NT2/D1 (cell line): ENCODE measurements around the gene LDLRAD4.

Experiments
- DNase-seq: peaks from one replicate; pipeline ENCODE4 v3.0.0-alpha.2; 2011; ENCODE audit warnings: low read depth, low spot score
- H3K27me3 ChIP-seq: 2 replicates; pipeline ENCODE4 v1.6.0; 2011; ENCODE audit warnings: mild to moderate bottlenecking; ENCODE audit not compliant: insufficient read length, insufficient read depth
- H3K36me3 ChIP-seq: 2 replicates; pipeline ENCODE4 v1.6.1; 2011; ENCODE audit warnings: mild to moderate bottlenecking, low read length, mixed read lengths; ENCODE audit not compliant: insufficient read depth, insufficient read length
- H3K4me1 ChIP-seq: 2 replicates; pipeline ENCODE4 v1.5.1; 2011; ENCODE audit not compliant: insufficient read depth, insufficient read length
- H3K4me3 ChIP-seq: 2 replicates; pipeline ENCODE4 v1.5.1; 2011; ENCODE audit warnings: low read depth; ENCODE audit not compliant: insufficient read length
- H3K9ac ChIP-seq: 2 replicates; pipeline ENCODE4 v1.6.0; 2011; ENCODE audit warnings: low read depth; ENCODE audit not compliant: insufficient read length
- H3K9me3 ChIP-seq: 2 replicates; pipeline ENCODE4 v1.5.1; 2011; ENCODE audit warnings: mild to moderate bottlenecking, low read length; ENCODE audit not compliant: insufficient read depth
- SUZ12 ChIP-seq: IDR thresholded peaks from 2 replicates; pipeline ENCODE4 v1.6.1; 2011; ENCODE audit not compliant: insufficient read length, insufficient read depth; ENCODE audit errors: extremely low read depth
- YY1 ChIP-seq: IDR thresholded peaks from 2 replicates; pipeline ENCODE4 v1.6.1; 2011; ENCODE audit not compliant: insufficient read length, insufficient read depth
- ZNF274 ChIP-seq: IDR thresholded peaks from 2 replicates; pipeline ENCODE4 v1.6.1; 2011; ENCODE audit warnings: mild to moderate bottlenecking, low read depth, low read length

The LDLRAD4 gene

DNA sequence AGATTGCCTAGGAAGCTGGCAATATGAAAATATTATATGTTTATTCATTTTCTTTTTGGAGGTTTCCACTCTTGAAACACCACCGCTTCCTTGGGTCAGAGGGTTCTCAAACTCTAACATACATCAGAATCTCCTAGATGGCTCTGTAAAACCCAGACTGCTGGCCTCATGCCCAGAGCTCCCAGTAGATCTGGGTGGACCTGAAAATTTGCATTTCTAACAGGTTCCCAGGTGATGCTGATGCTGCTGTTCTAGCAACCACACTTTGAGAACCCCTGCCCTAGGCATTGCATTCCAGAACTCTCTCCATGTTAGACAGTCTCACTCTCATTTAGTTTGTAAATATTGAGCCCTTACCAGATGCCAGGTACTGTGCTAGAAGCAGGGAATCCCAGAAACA lies 368.4 kb downstream of the LDLRAD4 start:
- no peak overlapping the region for H3K4me3 ChIP-seq
- no peaks in the 10 kb centered on the region for H3K9me3 ChIP-seq
- H3K27me3 ChIP-seq: no peaks in the 10 kb centered on the region
- no peaks in the 10 kb centered on the region for H3K4me1 ChIP-seq
- H3K9ac ChIP-seq: no peak overlapping the region
- H3K36me3 ChIP-seq: no peaks in the 10 kb centered on the region
- TF ChIP-seq ZNF274: no peak
- TF ChIP-seq SUZ12: no peak
- no peak for TF ChIP-seq YY1
- DNase-seq: no peak

DNA sequence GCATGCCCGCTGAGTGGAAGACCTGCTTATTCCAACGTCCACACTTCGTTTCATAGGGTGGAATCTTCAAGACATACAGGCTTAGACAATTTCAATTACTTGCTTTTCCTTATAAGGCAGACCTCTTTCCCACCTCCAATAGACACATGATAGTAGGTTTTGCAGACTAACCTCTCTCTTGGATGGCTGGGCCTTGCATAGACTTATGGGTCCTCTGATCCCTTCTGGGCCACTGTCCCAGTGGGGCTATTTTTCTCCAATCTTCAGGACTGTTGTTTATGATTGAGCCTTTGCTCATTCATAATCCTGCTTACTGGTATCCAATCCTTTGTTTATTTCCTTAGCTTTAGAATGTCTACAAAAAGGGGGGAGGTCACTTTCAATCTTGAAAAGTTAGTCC lies 368.9 kb downstream of the LDLRAD4 start:
- H3K4me1 ChIP-seq: no peaks in the 10 kb centered on the region
- no peak for DNase-seq
- no peak for TF ChIP-seq YY1
- no peak for TF ChIP-seq SUZ12
- no peak for TF ChIP-seq ZNF274
- H3K27me3 ChIP-seq: no peaks in the 10 kb centered on the region
- H3K4me3 ChIP-seq: no peak overlapping the region
- H3K9ac ChIP-seq: no peak overlapping the region
- H3K36me3 ChIP-seq: no peaks in the 10 kb centered on the region
- no peaks in the 10 kb centered on the region for H3K9me3 ChIP-seq

GRCh38 chr18:13587937-13588336 lies 369.4 kb downstream of the LDLRAD4 start:
- DNase-seq: no peak
- Histone ChIP-seq H3K36me3 (no peaks in the 10 kb centered on the region), H3K27me3 (no peaks in the 10 kb centered on the region), H3K9me3 (no peaks in the 10 kb centered on the region), H3K4me3 (no peak overlapping the region), H3K4me1 (no peaks in the 10 kb centered on the region), H3K9ac (no peak overlapping the region)
- TF ChIP-seq ZNF274 (no peak), SUZ12 (no peak), YY1 (no peak)

GRCh38 chr18:13589316-13589715 lies 370.8 kb downstream of the LDLRAD4 start:
- Histone ChIP-seq H3K4me1 (no peaks in the 10 kb centered on the region), H3K9me3 (no peaks in the 10 kb centered on the region), H3K36me3 (no peaks in the 10 kb centered on the region), H3K4me3 (no peak overlapping the region), H3K9ac (no peak overlapping the region), H3K27me3 (no peaks in the 10 kb centered on the region)
- TF ChIP-seq ZNF274 (no peak), SUZ12 (no peak), YY1 (no peak)
- no peak for DNase-seq

- H3K4me3 ChIP-seq: no peak overlapping the region
- DNase-seq: no peak
- no peaks in the 10 kb centered on the region for H3K36me3 ChIP-seq
- no peaks in the 10 kb centered on the region for H3K4me1 ChIP-seq
- H3K27me3 ChIP-seq: no peaks in the 10 kb centered on the region
- H3K9ac ChIP-seq: no peak overlapping the region
- TF ChIP-seq ZNF274: no peak
- TF ChIP-seq YY1: no peak
- no peak for TF ChIP-seq SUZ12
- H3K9me3 ChIP-seq: no peaks in the 10 kb centered on the region
Measured at GRCh38 chr18:13589943-13590342, 371.4 kb downstream of the LDLRAD4 start.

DNA sequence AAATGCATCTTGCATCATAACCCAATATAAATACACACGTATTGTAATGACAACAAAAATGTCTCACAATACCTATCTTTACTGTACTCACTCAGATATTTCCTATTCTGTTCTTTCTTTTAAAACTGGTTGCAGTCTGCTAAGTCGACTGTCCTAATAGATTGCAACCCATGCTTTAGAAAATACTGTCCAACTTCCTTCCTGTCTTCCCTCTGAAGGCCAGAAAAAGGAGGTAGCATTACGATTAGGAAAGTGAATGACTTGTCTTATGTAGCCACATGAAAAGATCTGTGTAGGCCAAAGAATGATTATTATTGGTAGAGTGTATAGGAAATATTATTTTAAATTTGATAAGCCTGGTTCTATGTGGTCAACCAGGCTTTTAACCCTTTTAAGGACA lies 373.7 kb downstream of the LDLRAD4 start:
- Histone ChIP-seq H3K27me3 (no peaks in the 10 kb centered on the region), H3K4me1 (no peaks in the 10 kb centered on the region), H3K9me3 (peaks cover 11% of the 10 kb centered on the region), H3K4me3 (no peak overlapping the region), H3K36me3 (no peaks in the 10 kb centered on the region), H3K9ac (no peak overlapping the region)
- DNase-seq: no peak
- TF ChIP-seq YY1 (no peak), SUZ12 (no peak), ZNF274 (no peak)

- H3K9ac ChIP-seq: no peak overlapping the region
- peaks cover 23% of the 10 kb centered on the region for H3K9me3 ChIP-seq
- DNase-seq: no peak
- H3K4me1 ChIP-seq: no peaks in the 10 kb centered on the region
- H3K36me3 ChIP-seq: no peaks in the 10 kb centered on the region
- no peak for TF ChIP-seq SUZ12
- no peak for TF ChIP-seq YY1
- no peaks in the 10 kb centered on the region for H3K27me3 ChIP-seq
- H3K4me3 ChIP-seq: no peak overlapping the region
Measured at GRCh38 chr18:13594551-13594950, 376.0 kb downstream of the LDLRAD4 start.

- H3K9me3 ChIP-seq: peaks cover 23% of the 10 kb centered on the region
- no peaks in the 10 kb centered on the region for H3K36me3 ChIP-seq
Measured at GRCh38 chr18:13597068-13597467, 378.5 kb downstream of the LDLRAD4 start.

More at GRCh38 chr18:13597068-13597467, 378.5 kb downstream of the LDLRAD4 start:
- TF ChIP-seq ZNF274 (no peak), SUZ12 (no peak), YY1 (no peak)
- H3K27me3 ChIP-seq: no peaks in the 10 kb centered on the region
- H3K9ac ChIP-seq: no peak overlapping the region
- H3K4me1 ChIP-seq: no peaks in the 10 kb centered on the region
- DNase-seq: no peak
- H3K4me3 ChIP-seq: no peak overlapping the region
